HEK293 (cell line): ENCODE data around the gene ZNF710.
"Not testable (repeated sequence)": the region's sequence is repeated elsewhere in the genome, so short reads cannot be mapped to it uniquely, and the experiment has no call there.

Experiments used
- CTCF ChIA-PET: fragments of 350-600 bp; formaldehyde crosslinking; extraction: SDS; loops from one replicate; lab custom pipeline; 2021; ENCODE audit warnings: antibody characterized with exemption; lab: Yijun Ruan, JAX
- POLR2A ChIA-PET: fragments of 300-600 bp; formaldehyde crosslinking; extraction: SDS; loops from one replicate; lab custom pipeline; 2020; ENCODE audit warnings: antibody characterized with exemption, inconsistent platforms; lab: Yijun Ruan, JAX
- H3K27ac ChIP-seq: fragments of 200-500 bp; sonication (Bioruptor generic); 2 replicates; pipeline ENCODE4 v1.5.1; 2014; ENCODE audit warnings: low read depth, low read length, control low read depth, inconsistent platforms; ENCODE audit errors: extremely low read depth
- H3K36me3 ChIP-seq, 2 experiments: fragments of 200-500 bp in 1 of 2; sonication (Bioruptor generic) in 1 of 2; 1 replicate in 1 of 2; 2 replicates in 1 of 2; pipeline ENCODE4 v1.5.1; 2014 to 2017; ENCODE audit warnings: inconsistent platforms in 2 of 2, low read length in 2 of 2; ENCODE audit not compliant: control insufficient read depth in 2 of 2, insufficient read depth in 1 of 2
- H3K4me1 ChIP-seq: fragments of 200-500 bp; sonication (Bioruptor generic); 2 replicates; pipeline ENCODE4 v1.5.1; 2014; ENCODE audit warnings: mild to moderate bottlenecking, low read length, inconsistent platforms; ENCODE audit not compliant: control insufficient read depth, insufficient read depth
- H3K4me3 ChIP-seq: 2 replicates; pipeline ENCODE4 v1.5.1; 2011; ENCODE audit warnings: low read depth, mild to moderate bottlenecking, control low read depth, low read length, moderate library complexity
- H3K9me3 ChIP-seq: fragments of 200-500 bp; sonication (Bioruptor generic); 2 replicates; pipeline ENCODE4 v1.5.1; 2014; ENCODE audit warnings: low read depth, low read length, inconsistent platforms; ENCODE audit not compliant: control insufficient read depth, insufficient read depth
- GLIS1 ChIP-seq: fragments of 450-650 bp; formaldehyde crosslinking; IDR thresholded peaks from 2 replicates; pipeline ENCODE4 v1.5.1; 2016; ENCODE audit warnings: missing biosample characterization, missing genetic modification characterization
- HOXC10 ChIP-seq: sonication (generic); formaldehyde crosslinking; IDR thresholded peaks from 2 replicates; pipeline ENCODE4 v1.8.1; 2023; ENCODE audit warnings: mild to moderate bottlenecking, missing genetic modification reagents
- PRDM6 ChIP-seq: fragments of 450-650 bp; formaldehyde crosslinking; IDR thresholded peaks from 2 replicates; pipeline ENCODE4 v1.5.1; 2017; ENCODE audit warnings: missing biosample characterization, missing genetic modification characterization
- SETDB1 ChIP-seq: IDR thresholded peaks from one replicate; pipeline ENCODE4 v1.6.1; 2017; ENCODE audit warnings: mild to moderate bottlenecking, low read length, moderate library complexity, mixed read lengths; ENCODE audit not compliant: insufficient read length
- ZBTB10 ChIP-seq: fragments of 450-650 bp; formaldehyde crosslinking; IDR thresholded peaks from 2 replicates; pipeline ENCODE4 v1.5.1; 2016; ENCODE audit warnings: missing biosample characterization, missing genetic modification characterization
- ZBTB6 ChIP-seq: fragments of 450-650 bp; formaldehyde crosslinking; IDR thresholded peaks from 2 replicates; pipeline ENCODE4 v1.5.1; 2017; ENCODE audit warnings: missing biosample characterization, missing genetic modification characterization
- ZNF354C ChIP-seq: fragments of 450-650 bp; formaldehyde crosslinking; IDR thresholded peaks from 2 replicates; pipeline ENCODE4 v1.5.1; 2016; ENCODE audit warnings: missing biosample characterization, missing genetic modification characterization, low read depth, borderline replicate concordance
- ZNF600 ChIP-seq: fragments of 450-650 bp; formaldehyde crosslinking; IDR thresholded peaks from 2 replicates; pipeline ENCODE4 v1.5.1; 2016; ENCODE audit warnings: missing biosample characterization, missing genetic modification characterization
- ZNF658 ChIP-seq: fragments of 450-650 bp; formaldehyde crosslinking; IDR thresholded peaks from 2 replicates; pipeline ENCODE4; 2016; ENCODE audit warnings: missing biosample characterization, missing genetic modification characterization
- ZNF664 ChIP-seq: fragments of 450-650 bp; formaldehyde crosslinking; IDR thresholded peaks from 2 replicates; pipeline ENCODE4 v1.5.1; 2016; ENCODE audit warnings: missing biosample characterization, missing genetic modification characterization
- ZNF76 ChIP-seq: fragments of 450-650 bp; formaldehyde crosslinking; IDR thresholded peaks from 2 replicates; pipeline ENCODE4; 2016; ENCODE audit warnings: low read depth, missing biosample characterization, missing genetic modification characterization, borderline replicate concordance

The ZNF710 gene

GRCh38 chr15:89975482-89976245 is 25.5 kb upstream of the ZNF710 start:
- 0 out of 2 replicates have a peak, but pooled peaks cover 3% of the 10 kb centered on the region for H3K4me1 ChIP-seq
- POLR2A ChIA-PET, result interaction anchor here (0.5 to 1.4 kb wide), 3 partner anchors 9 to 96 kb away, joined by 4 to 5 read pairs (median 4); no protein-coding TSS in a partner anchor

DNA sequence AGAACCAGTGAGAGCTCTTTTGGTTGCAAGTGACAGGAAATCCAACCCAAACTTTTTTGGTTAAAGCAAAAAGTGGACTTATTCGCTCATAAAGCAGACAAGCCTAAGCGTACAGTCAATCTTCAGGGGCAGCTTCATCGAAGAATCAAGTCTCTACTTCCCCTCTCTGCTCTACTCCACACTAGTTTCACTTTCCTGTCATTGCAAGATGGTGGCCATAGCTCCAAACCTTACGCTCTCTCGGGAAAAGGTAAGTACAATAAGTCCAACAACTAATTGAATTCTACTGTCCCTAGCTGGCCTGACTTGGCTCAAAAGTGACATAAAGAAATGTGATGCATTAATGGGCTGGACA is 24.9 kb upstream of the ZNF710 start:
- Histone ChIP-seq H3K27ac (no peak overlapping the region), H3K4me3 (no peak overlapping the region), H3K9me3 (no peaks in the 10 kb centered on the region), H3K36me3 (no peaks in the 10 kb centered on the region), H3K4me1 (0 out of 2 replicates have a peak, but pooled peaks cover 3% of the 10 kb centered on the region)
- ChIA-PET POLR2A (no interaction called here), CTCF (interaction anchor here (0.6 kb wide), 1 partner anchor 18 kb away, joined by 5 read pairs; no protein-coding TSS in a partner anchor)
- TF ChIP-seq PRDM6 (tag by site-specific recombination) (no peak), ZNF76 (no peak), ZBTB10 (tag by site-specific recombination) (no peak), ZNF354C (tag by site-specific recombination) (no peak)

More at GRCh38 chr15:89975482-89976245, 25.5 kb upstream of the ZNF710 start:
- CTCF ChIA-PET, result interaction anchor here (0.6 to 1.2 kb wide), 4 partner anchors 49 to 101 kb away, joined by 3 to 5 read pairs (median 4); no protein-coding TSS in a partner anchor
- no peaks in the 10 kb centered on the region for H3K36me3 ChIP-seq
- H3K9me3 ChIP-seq, result no peaks in the 10 kb centered on the region
- H3K4me3 ChIP-seq, result no peak overlapping the region
- H3K27ac ChIP-seq, result no peak overlapping the region
- TF ChIP-seq ZBTB6 (tag by site-specific recombination), result no peak
- TF ChIP-seq ZNF658 (tag by site-specific recombination), result no peak
- no peak for TF ChIP-seq ZNF600 (tag by site-specific recombination)
- TF ChIP-seq SETDB1, result no peak
- no peak for TF ChIP-seq ZNF664 (tag by site-specific recombination)

DNA sequence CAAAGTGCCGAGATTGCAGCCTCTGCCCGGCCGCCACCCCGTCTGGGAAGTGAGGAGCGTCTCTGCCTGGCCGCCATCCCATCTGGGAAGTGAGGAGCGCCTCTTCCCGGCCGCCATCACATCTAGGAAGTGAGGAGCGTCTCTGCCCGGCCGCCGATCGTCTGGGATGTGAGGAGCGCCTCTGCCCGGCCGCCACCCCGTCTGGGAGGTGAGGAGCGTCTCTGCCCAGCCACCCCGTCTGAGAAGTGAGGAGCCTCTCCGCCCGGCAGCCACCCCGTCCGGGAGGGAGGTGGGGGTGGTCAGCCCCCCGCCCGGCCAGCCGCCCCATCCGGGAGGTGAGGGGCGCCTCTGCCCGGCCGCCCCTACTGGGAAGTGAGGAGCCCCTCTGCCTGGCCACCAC is 23.3 kb upstream of the ZNF710 start:
- POLR2A ChIA-PET, result not testable (repeated sequence)
- CTCF ChIA-PET, result interaction anchor here (0.6 kb wide), 1 partner anchor 71 kb away, joined by 3 read pairs; no protein-coding TSS in a partner anchor

GRCh38 chr15:89978914-89979313 is 22.2 kb upstream of the ZNF710 start:
- Histone ChIP-seq H3K27ac (no peak overlapping the region), H3K36me3 (no peaks in the 10 kb centered on the region), H3K4me1 (0 out of 2 replicates have a peak, but pooled peaks cover 3% of the 10 kb centered on the region), H3K9me3 (no peaks in the 10 kb centered on the region), H3K4me3 (no peak overlapping the region)
- ChIA-PET POLR2A (interaction anchor here (0.7 kb wide), 1 partner anchor 196 kb away, joined by 3 read pairs; no protein-coding TSS in a partner anchor), CTCF (interaction anchor here (0.7 kb wide), 1 partner anchor 9 kb away, joined by 4 read pairs; no protein-coding TSS in a partner anchor)
- TF ChIP-seq GLIS1 (tag by site-specific recombination) (peak; percentile 28; the same call in 1 of the 2 replicates), HOXC10 (CRISPR knock-in tag) (no peak)

More for the DNA sequence above, 23.3 kb upstream of the ZNF710 start:
- H3K36me3 ChIP-seq, H3K9me3 ChIP-seq, H3K27ac ChIP-seq, H3K4me3 ChIP-seq, H3K4me1 ChIP-seq: not testable (repeated sequence)
